Natural killer cell (primary cell): ENCODE measurements around the gene THSD4. TPM values are rescaled to one million over a fixed set of nuclear protein-coding genes. Genes with fewer than 3 reads are reported as not detected.

ENCODE experiments used
- ATAC-seq, 3 donors: fragments of 150-1000 bp in 2 of 3; fragments of 200-7000 bp in 1 of 3; cut with Tn5 transposase; 1 replicate in 1 of 3; 2 replicates in 2 of 3; pipeline ENCODE4 v1.10.0; 2021; ENCODE audit warnings: mild to moderate bottlenecking in 2 of 3, moderate library complexity in 2 of 3
- DNase-seq, 2 donors: peaks; one replicate each; pipeline versions ENCODE4 v3.0.0 to v3.0.0-alpha.2; 2013 to 2021; ENCODE audit warnings: mixed read lengths in 1 of 2
- H3K27ac ChIP-seq: one replicate; pipeline ENCODE4 v1.5.1; 2013; ENCODE audit warnings: mild to moderate bottlenecking, low read length
- H3K27me3 ChIP-seq: one replicate; pipeline ENCODE4 v1.6.1; 2013; ENCODE audit warnings: low read length; ENCODE audit not compliant: control insufficient read depth, insufficient read depth
- H3K36me3 ChIP-seq: one replicate; pipeline ENCODE4 v1.6.1; 2013; ENCODE audit warnings: low read length; ENCODE audit not compliant: control insufficient read depth, insufficient read depth
- H3K4me1 ChIP-seq: one replicate; pipeline ENCODE4 v1.6.1; 2013; ENCODE audit warnings: low read length; ENCODE audit not compliant: control insufficient read depth, insufficient read depth
- H3K4me3 ChIP-seq: one replicate; pipeline ENCODE4 v1.5.1; 2013; ENCODE audit warnings: low read length
- H3K9me3 ChIP-seq: one replicate; pipeline ENCODE4 v1.6.1; 2013; ENCODE audit warnings: low read length; ENCODE audit not compliant: control insufficient read depth, insufficient read depth
- H3K27ac Mint-ChIP-seq, 2 donors: one replicate each; pipeline ENCODE4 v1.8.0; 2022; ENCODE audit warnings: mild to moderate bottlenecking in 2 of 2, mixed read lengths in 2 of 2, moderate library complexity in 1 of 2
- H3K27me3 Mint-ChIP-seq, 2 donors: one replicate each; pipeline ENCODE4 v1.8.0; 2022; ENCODE audit warnings: low read depth in 2 of 2, mixed read lengths in 2 of 2
- H3K36me3 Mint-ChIP-seq: one replicate; pipeline ENCODE4 v1.8.0; 2022; ENCODE audit warnings: mixed read lengths
- H3K4me1 Mint-ChIP-seq, 2 donors: one replicate each; pipeline ENCODE4 v1.8.0; 2022; ENCODE audit warnings: mixed read lengths in 2 of 2
- H3K4me3 Mint-ChIP-seq: one replicate; pipeline ENCODE4 v1.8.0; 2022; ENCODE audit warnings: mild to moderate bottlenecking, moderate library complexity, mixed read lengths
- H3K9me3 Mint-ChIP-seq, 2 donors: one replicate each; pipeline ENCODE4 v1.8.0; 2022; ENCODE audit warnings: mixed read lengths in 2 of 2
- WGBS: methylation state at CpG from one replicate; pipeline ENCODE4 v1.1.7; 2013; ENCODE audit warnings: missing lambda C conversion rate; ENCODE audit not compliant: insufficient coverage; 5-methylcytosine and 5-hydroxymethylcytosine counted together
- intact Hi-C: fragments of 100-400 bp; cut with micrococcal nuclease; formaldehyde crosslinking; loops from one replicate; pipeline ENCODE4 v1.14.2; 2022
- total RNA-seq, 4 donors: library from RNA; stranded (reverse); fragments of 120-200 nt in 1 of 4; gene quantifications; one replicate each; pipeline versions ENCODE4 v1.2.3 to v1.2.4, GENCODE V29; 2013 to 2022
- TF ChIP-seq, protein P1 (sequence below): fragments of 200-600 bp; IDR thresholded peaks from one replicate; pipeline ENCODE4 v1.8.0; 2022; ENCODE audit warnings: antibody characterized with exemption

Gene THSD4
- total RNA-seq, 3 donors from 2014 or later (not counting 1 experiment from before 2014, with no cell fraction given), result not detected

- no peaks in the 10 kb centered on the region for H3K4me1 Mint-ChIP-seq
- 87% methylated on average over 4 of the region's 4 CpGs for WGBS
- H3K27me3 Mint-ChIP-seq, result peaks cover 0 to 8% of the 10 kb centered on the region in 2 donors
- Histone ChIP-seq H3K36me3 (no peaks in the 10 kb centered on the region), H3K4me1 (no peaks in the 10 kb centered on the region), H3K4me3 (no peak overlapping the region), H3K27me3 (no peaks in the 10 kb centered on the region), H3K9me3 (no peaks in the 10 kb centered on the region), H3K27ac (no peak overlapping the region)
- TF ChIP-seq, protein P1, sequence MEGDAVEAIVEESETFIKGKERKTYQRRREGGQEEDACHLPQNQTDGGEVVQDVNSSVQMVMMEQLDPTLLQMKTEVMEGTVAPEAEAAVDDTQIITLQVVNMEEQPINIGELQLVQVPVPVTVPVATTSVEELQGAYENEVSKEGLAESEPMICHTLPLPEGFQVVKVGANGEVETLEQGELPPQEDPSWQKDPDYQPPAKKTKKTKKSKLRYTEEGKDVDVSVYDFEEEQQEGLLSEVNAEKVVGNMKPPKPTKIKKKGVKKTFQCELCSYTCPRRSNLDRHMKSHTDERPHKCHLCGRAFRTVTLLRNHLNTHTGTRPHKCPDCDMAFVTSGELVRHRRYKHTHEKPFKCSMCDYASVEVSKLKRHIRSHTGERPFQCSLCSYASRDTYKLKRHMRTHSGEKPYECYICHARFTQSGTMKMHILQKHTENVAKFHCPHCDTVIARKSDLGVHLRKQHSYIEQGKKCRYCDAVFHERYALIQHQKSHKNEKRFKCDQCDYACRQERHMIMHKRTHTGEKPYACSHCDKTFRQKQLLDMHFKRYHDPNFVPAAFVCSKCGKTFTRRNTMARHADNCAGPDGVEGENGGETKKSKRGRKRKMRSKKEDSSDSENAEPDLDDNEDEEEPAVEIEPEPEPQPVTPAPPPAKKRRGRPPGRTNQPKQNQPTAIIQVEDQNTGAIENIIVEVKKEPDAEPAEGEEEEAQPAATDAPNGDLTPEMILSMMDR, result no peak
- no peaks in the 10 kb centered on the region for H3K36me3 Mint-ChIP-seq
- ATAC-seq (no peak), DNase-seq (no peak)
- intact Hi-C loops, result loop anchor here (10.0 kb wide), 1 partner anchor 64 kb away; no protein-coding TSS in a partner anchor
- no peak overlapping the region for H3K27ac Mint-ChIP-seq
- H3K4me3 Mint-ChIP-seq, result no peak overlapping the region
- no peaks in the 10 kb centered on the region for H3K9me3 Mint-ChIP-seq
These were observed 215.9 kb downstream of the THSD4 start for GRCh38 chr15:71331173-71331572.

DNA sequence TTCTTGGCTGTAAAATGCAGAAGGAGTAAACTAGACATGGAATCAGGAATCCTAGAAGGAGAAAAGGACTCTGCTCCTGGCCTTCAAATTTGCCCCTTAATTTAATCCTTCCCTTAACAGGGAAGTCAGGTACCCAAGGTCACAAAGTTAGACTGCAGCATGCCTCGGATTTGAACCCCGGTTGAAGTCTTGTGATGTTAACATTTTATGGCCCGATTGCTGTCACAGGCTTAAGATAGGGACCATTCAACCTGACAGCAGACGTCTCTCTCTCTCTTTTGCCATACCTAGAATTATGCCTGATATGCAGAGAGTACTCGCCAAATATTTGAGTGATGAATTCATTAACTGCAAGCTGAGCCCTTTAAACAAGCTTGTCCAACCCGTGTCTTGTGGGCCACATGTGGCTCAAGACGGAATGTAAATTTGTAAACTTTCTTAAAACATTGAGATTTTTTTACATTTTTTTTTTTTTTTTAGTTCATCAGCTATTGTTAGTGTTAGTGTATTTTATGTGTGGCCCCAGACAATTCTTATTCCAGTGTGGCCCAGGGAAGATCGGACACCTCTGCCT is 217.2 kb downstream of the THSD4 start:
- Histone ChIP-seq H3K4me1 (no peaks in the 10 kb centered on the region), H3K36me3 (no peaks in the 10 kb centered on the region), H3K27ac (no peak overlapping the region), H3K9me3 (no peaks in the 10 kb centered on the region), H3K4me3 (no peak overlapping the region), H3K27me3 (no peaks in the 10 kb centered on the region)
- H3K27me3 Mint-ChIP-seq, result peaks cover 3 to 8% of the 10 kb centered on the region in 2 donors
- intact Hi-C loops, result loop anchor here (10.0 kb wide), 1 partner anchor 62 kb away; no protein-coding TSS in a partner anchor
- H3K36me3 Mint-ChIP-seq, result no peaks in the 10 kb centered on the region
- H3K9me3 Mint-ChIP-seq, result no peaks in the 10 kb centered on the region
- no peak overlapping the region for H3K27ac Mint-ChIP-seq
- TF ChIP-seq, protein P1, result no peak
- H3K4me1 Mint-ChIP-seq, result no peaks in the 10 kb centered on the region
- WGBS, result 89% methylated on average over 7 of the region's 8 CpGs
- no peak for DNase-seq
- no peak for ATAC-seq
- no peak overlapping the region for H3K4me3 Mint-ChIP-seq

DNA sequence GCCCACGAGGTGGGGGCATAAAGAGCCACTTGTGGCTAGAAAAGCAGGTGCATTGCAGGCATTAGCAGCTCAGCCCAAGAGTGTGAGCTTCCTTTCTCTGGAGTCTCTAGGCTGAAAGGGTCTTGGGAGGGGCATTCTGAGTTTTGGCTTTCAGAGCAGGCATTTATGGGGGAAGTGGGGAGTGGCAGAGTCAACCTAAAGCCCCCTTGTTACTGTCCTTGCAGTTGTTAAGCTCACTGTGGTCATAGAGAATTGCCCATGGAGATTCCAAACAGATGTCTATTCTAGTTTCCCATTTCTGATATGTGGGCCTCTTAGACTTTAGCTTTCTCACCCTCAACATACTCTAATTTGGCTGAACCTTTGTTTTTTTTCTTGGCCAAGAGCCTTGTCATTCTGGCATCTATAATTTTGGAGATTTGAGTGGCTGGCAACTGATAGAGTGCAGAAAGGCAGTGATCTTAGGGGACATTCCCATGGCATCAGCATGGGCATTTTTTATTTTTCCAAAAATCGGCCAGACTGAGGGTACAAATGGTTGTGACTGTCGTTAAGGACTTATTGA is 217.9 kb downstream of the THSD4 start:
- Mint-ChIP-seq H3K27ac (no peak overlapping the region), H3K4me3 (no peak overlapping the region), H3K36me3 (no peaks in the 10 kb centered on the region), H3K9me3 (no peaks in the 10 kb centered on the region), H3K27me3 (peaks cover 3 to 9% of the 10 kb centered on the region in 2 donors), H3K4me1 (no peaks in the 10 kb centered on the region)
- WGBS, result 63% methylated on average over 3 of the region's 3 CpGs
- DNase-seq (no peak), ATAC-seq (no peak)
- Histone ChIP-seq H3K4me3 (no peak overlapping the region), H3K27ac (no peak overlapping the region), H3K9me3 (no peaks in the 10 kb centered on the region), H3K36me3 (no peaks in the 10 kb centered on the region), H3K27me3 (no peaks in the 10 kb centered on the region), H3K4me1 (no peaks in the 10 kb centered on the region)
- TF ChIP-seq, protein P1, result no peak
- intact Hi-C loops, result loop anchor here (10.0 kb wide), 1 partner anchor 62 kb away; no protein-coding TSS in a partner anchor
